ENCODE data around the gene KCNE2.

The KCNE2 gene

DNA sequence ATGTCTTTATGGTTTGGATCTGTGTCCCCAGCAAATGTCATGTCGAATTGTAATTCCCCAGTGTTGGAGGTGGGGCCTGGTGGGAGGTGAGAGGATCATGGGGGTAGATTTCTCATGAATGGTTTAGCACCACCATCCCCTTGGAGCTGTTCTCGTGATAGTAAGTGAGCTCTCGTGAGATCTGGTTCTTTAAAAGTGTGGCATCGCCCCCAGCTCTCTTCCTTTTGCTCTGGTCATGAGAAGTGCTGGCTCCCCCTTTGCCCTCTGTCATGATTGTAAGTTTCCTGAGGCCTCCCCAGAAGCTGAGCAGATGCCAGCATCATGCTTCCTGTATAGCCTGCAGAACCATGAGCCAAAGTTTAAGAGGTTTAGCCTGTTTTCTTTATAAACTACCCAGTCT is 11.2 kb upstream of the KCNE2 start:
- TF ChIP-seq CTCF (IDR thresholded peaks at IDR 0.05; ENCODE audit: borderline replicate concordance, extremely low read depth, low read length, poor library complexity, severe bottlenecking): no peak
- no peak for TF ChIP-seq EZH2 (IDR thresholded peaks at IDR 0.05; ENCODE audit: borderline replicate concordance, low read depth, low read length, severe bottlenecking)
- Histone ChIP-seq H4K20me1 (ENCODE audit: insufficient read depth, low read length) (no peaks in the 10 kb centered on the region), H3K36me3 (ENCODE audit: insufficient read depth, low read length) (no peaks in the 10 kb centered on the region), H3K4me2 (ENCODE audit: insufficient read depth, low read length) (no peak overlapping the region), H3K9me3 (ENCODE audit: insufficient read depth, low read length, severe bottlenecking) (no peaks in the 10 kb centered on the region), H3K4me3 (ENCODE audit: low read depth in 1 of 2, low read length in 2 of 2) (no peak overlapping the region), H3K9ac (ENCODE audit: low read depth, low read length) (no peak overlapping the region), H3K27ac (ENCODE audit: low read length) (no peak overlapping the region), H2AFZ (ENCODE audit: low read depth, low read length) (no peak overlapping the region), H3K27me3 (ENCODE audit: insufficient read depth, low read length, poor library complexity) (no peaks in the 10 kb centered on the region), H3K79me2 (ENCODE audit: insufficient read depth, low read length) (no peaks in the 10 kb centered on the region), H3K4me1 (ENCODE audit: insufficient read depth, low read length) (no peaks in the 10 kb centered on the region)
- no peak for DNase-seq
- ATAC-seq (ENCODE audit: insufficient read depth, low read depth): no peak

GRCh38 chr21:34353182-34353581 is 10.6 kb upstream of the KCNE2 start:
- Histone ChIP-seq H4K20me1 (ENCODE audit: insufficient read depth, low read length) (no peaks in the 10 kb centered on the region), H2AFZ (ENCODE audit: low read depth, low read length) (no peak overlapping the region), H3K27ac (ENCODE audit: low read length) (no peak overlapping the region), H3K4me1 (ENCODE audit: insufficient read depth, low read length) (no peaks in the 10 kb centered on the region), H3K4me3 (ENCODE audit: low read depth in 1 of 2, low read length in 2 of 2) (no peak overlapping the region), H3K9me3 (ENCODE audit: insufficient read depth, low read length, severe bottlenecking) (no peaks in the 10 kb centered on the region), H3K4me2 (ENCODE audit: insufficient read depth, low read length) (no peak overlapping the region), H3K36me3 (ENCODE audit: insufficient read depth, low read length) (no peaks in the 10 kb centered on the region), H3K27me3 (ENCODE audit: insufficient read depth, low read length, poor library complexity) (no peaks in the 10 kb centered on the region), H3K79me2 (ENCODE audit: insufficient read depth, low read length) (no peaks in the 10 kb centered on the region), H3K9ac (ENCODE audit: low read depth, low read length) (no peak overlapping the region)
- ATAC-seq (ENCODE audit: insufficient read depth, low read depth) (no peak), DNase-seq (no peak)
- TF ChIP-seq CTCF (IDR thresholded peaks at IDR 0.05; ENCODE audit: borderline replicate concordance, extremely low read depth, low read length, poor library complexity, severe bottlenecking): no peak
- no peak for TF ChIP-seq EZH2 (IDR thresholded peaks at IDR 0.05; ENCODE audit: borderline replicate concordance, low read depth, low read length, severe bottlenecking)

GRCh38 chr21:34354836-34355235 is 9.0 kb upstream of the KCNE2 start:
- DNase-seq: no peak
- Histone ChIP-seq H3K27me3 (ENCODE audit: insufficient read depth, low read length, poor library complexity) (no peaks in the 10 kb centered on the region), H3K9me3 (ENCODE audit: insufficient read depth, low read length, severe bottlenecking) (no peaks in the 10 kb centered on the region), H3K27ac (ENCODE audit: low read length) (no peak overlapping the region), H3K4me1 (ENCODE audit: insufficient read depth, low read length) (no peaks in the 10 kb centered on the region), H3K9ac (ENCODE audit: low read depth, low read length) (no peak overlapping the region), H2AFZ (ENCODE audit: low read depth, low read length) (no peak overlapping the region), H3K36me3 (ENCODE audit: insufficient read depth, low read length) (no peaks in the 10 kb centered on the region), H3K79me2 (ENCODE audit: insufficient read depth, low read length) (no peaks in the 10 kb centered on the region), H4K20me1 (ENCODE audit: insufficient read depth, low read length) (no peaks in the 10 kb centered on the region), H3K4me2 (ENCODE audit: insufficient read depth, low read length) (no peak overlapping the region), H3K4me3 (ENCODE audit: low read depth in 1 of 2, low read length in 2 of 2) (no peak overlapping the region)
- no peak for TF ChIP-seq CTCF (IDR thresholded peaks at IDR 0.05; ENCODE audit: borderline replicate concordance, extremely low read depth, low read length, poor library complexity, severe bottlenecking)
- no peak for TF ChIP-seq EZH2 (IDR thresholded peaks at IDR 0.05; ENCODE audit: borderline replicate concordance, low read depth, low read length, severe bottlenecking)
- no peak for ATAC-seq (ENCODE audit: insufficient read depth, low read depth)

- H3K27ac ChIP-seq (ENCODE audit: low read length): no peak overlapping the region
- no peak overlapping the region for H3K4me3 ChIP-seq (ENCODE audit: low read depth in 1 of 2, low read length in 2 of 2)
- no peaks in the 10 kb centered on the region for H3K36me3 ChIP-seq (ENCODE audit: insufficient read depth, low read length)
- H3K4me1 ChIP-seq (ENCODE audit: insufficient read depth, low read length): no peaks in the 10 kb centered on the region
- no peak overlapping the region for H3K9ac ChIP-seq (ENCODE audit: low read depth, low read length)
- DNase-seq (no peak), ATAC-seq (ENCODE audit: insufficient read depth, low read depth) (no peak)
- no peak overlapping the region for H3K4me2 ChIP-seq (ENCODE audit: insufficient read depth, low read length)
- no peaks in the 10 kb centered on the region for H3K9me3 ChIP-seq (ENCODE audit: insufficient read depth, low read length, severe bottlenecking)
- H2AFZ ChIP-seq (ENCODE audit: low read depth, low read length): no peak overlapping the region
- no peaks in the 10 kb centered on the region for H3K79me2 ChIP-seq (ENCODE audit: insufficient read depth, low read length)
- TF ChIP-seq EZH2 (IDR thresholded peaks at IDR 0.05; ENCODE audit: borderline replicate concordance, low read depth, low read length, severe bottlenecking) (no peak), CTCF (IDR thresholded peaks at IDR 0.05; ENCODE audit: borderline replicate concordance, extremely low read depth, low read length, poor library complexity, severe bottlenecking) (no peak)
- H3K27me3 ChIP-seq (ENCODE audit: insufficient read depth, low read length, poor library complexity): no peaks in the 10 kb centered on the region
- H4K20me1 ChIP-seq (ENCODE audit: insufficient read depth, low read length): no peaks in the 10 kb centered on the region
Measured at GRCh38 chr21:34355570-34355969, 8.2 kb upstream of the KCNE2 start.
